GM10266 (cell line): ENCODE results near the gene IL9.

Experiments
- DNase-seq: peaks from one replicate; pipeline ENCODE4 v3.0.0; 2012; ENCODE audit errors: extremely low spot score
- CTCF ChIP-seq: IDR thresholded peaks from 2 replicates; pipeline ENCODE4 v1.5.1; 2012; ENCODE audit warnings: mild to moderate bottlenecking, low read depth; ENCODE audit not compliant: control insufficient read depth, insufficient read depth; ENCODE audit errors: missing control alignments

Gene IL9

GRCh38 chr5:135850671-135851070, 45.0 kb downstream of the IL9 start:
- no peak for TF ChIP-seq CTCF
- no peak for DNase-seq

GRCh38 chr5:135850231-135850630, 45.4 kb downstream of the IL9 start:
- DNase-seq, result no peak
- no peak for TF ChIP-seq CTCF

DNA sequence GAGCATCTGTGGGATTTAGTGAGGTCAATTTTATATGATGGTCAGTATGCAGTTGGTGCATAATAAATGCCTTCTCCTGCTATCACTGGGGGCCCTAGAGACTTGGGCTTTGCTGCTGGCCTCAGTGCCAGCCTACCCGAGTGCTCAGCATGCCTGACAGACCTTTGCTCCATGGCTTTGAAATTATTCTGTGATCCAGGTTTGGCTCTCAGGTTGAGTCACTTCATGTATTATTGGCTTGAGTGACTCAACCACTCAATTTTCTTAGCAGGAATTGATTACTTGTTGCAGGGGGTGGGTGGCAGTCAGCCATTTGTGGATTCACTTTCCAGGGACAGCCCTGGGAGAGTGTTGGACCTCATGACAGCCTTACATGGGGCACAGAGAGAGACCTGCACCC, 47.7 kb downstream of the IL9 start:
- DNase-seq, result no peak
- no peak for TF ChIP-seq CTCF

GRCh38 chr5:135846311-135846710, 49.3 kb downstream of the IL9 start:
- no peak for TF ChIP-seq CTCF
- no peak for DNase-seq

GRCh38 chr5:135843571-135844337, 51.9 kb downstream of the IL9 start:
- no peak for DNase-seq
- no peak for TF ChIP-seq CTCF

DNA sequence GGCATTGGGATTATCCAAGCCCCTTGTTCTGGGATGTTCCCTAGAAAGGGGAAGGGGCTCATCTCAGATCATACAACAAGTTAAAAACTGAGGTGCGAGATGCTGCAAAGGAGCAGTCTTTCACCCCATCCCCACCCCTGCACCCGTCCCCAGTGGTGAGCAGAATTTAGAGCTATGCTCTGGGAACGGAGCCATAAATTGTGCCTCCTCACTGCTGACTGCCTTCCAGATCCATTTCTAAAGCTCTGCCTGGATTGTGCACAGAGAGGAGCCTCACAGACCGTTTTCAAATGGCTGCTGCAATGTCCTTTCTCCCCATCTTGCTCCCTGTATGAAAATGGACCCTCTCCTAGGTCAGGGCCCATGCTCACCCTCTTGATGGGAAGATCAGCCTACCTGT, 52.9 kb downstream of the IL9 start:
- no peak for TF ChIP-seq CTCF
- no peak for DNase-seq
